GM06990 (cell line): ENCODE data around the gene LHFPL6.

Experiments
- DNase-seq: peaks from one replicate; pipeline ENCODE4 v3.0.0-alpha.2; 2011; ENCODE audit not compliant: insufficient read length; ENCODE audit errors: extremely low read depth
- H3K27me3 ChIP-seq: replicated peaks from 2 replicates; pipeline ENCODE4 v1.6.0; 2011; ENCODE audit warnings: low read length; ENCODE audit not compliant: control insufficient read depth, insufficient read depth
- H3K36me3 ChIP-seq: 2 replicates; pipeline ENCODE4 v1.5.1; 2011; ENCODE audit warnings: low read length; ENCODE audit not compliant: control insufficient read depth, insufficient read depth
- H3K4me3 ChIP-seq: replicated peaks from 2 replicates; pipeline ENCODE4 v1.5.1; 2011; ENCODE audit warnings: low read depth, mild to moderate bottlenecking, control low read depth, low read length
- CTCF ChIP-seq: IDR thresholded peaks from 2 replicates; pipeline ENCODE4 v1.5.1; 2011; ENCODE audit warnings: low read length, control low read depth, mild to moderate bottlenecking, inconsistent platforms; ENCODE audit not compliant: insufficient read depth, poor library complexity, severe bottlenecking

Gene LHFPL6

GRCh38 chr13:39516096-39516495, 86.9 kb downstream of the LHFPL6 start:
- no peaks in the 10 kb centered on the region for H3K36me3 ChIP-seq
- TF ChIP-seq CTCF: no peak
- DNase-seq: no peak
- no peaks in the 10 kb centered on the region for H3K27me3 ChIP-seq
- no peak overlapping the region for H3K4me3 ChIP-seq

GRCh38 chr13:39515224-39515714, 87.7 kb downstream of the LHFPL6 start:
- no peak for TF ChIP-seq CTCF
- DNase-seq: no peak

GRCh38 chr13:39512687-39513086, 90.3 kb downstream of the LHFPL6 start:
- TF ChIP-seq CTCF: no peak
- Histone ChIP-seq H3K36me3 (no peaks in the 10 kb centered on the region), H3K27me3 (no peaks in the 10 kb centered on the region), H3K4me3 (no peak overlapping the region)
- no peak for DNase-seq

More at GRCh38 chr13:39515224-39515714, 87.7 kb downstream of the LHFPL6 start:
- Histone ChIP-seq H3K4me3 (no peak overlapping the region), H3K36me3 (no peaks in the 10 kb centered on the region), H3K27me3 (no peaks in the 10 kb centered on the region)

- no peak for TF ChIP-seq CTCF
- Histone ChIP-seq H3K27me3 (no peaks in the 10 kb centered on the region), H3K4me3 (no peak overlapping the region), H3K36me3 (no peaks in the 10 kb centered on the region)
- DNase-seq: peak; percentile 1
These were observed 92.7 kb downstream of the LHFPL6 start for GRCh38 chr13:39510316-39510695.

GRCh38 chr13:39509616-39510315, 93.2 kb downstream of the LHFPL6 start:
- no peak for DNase-seq
- no peaks in the 10 kb centered on the region for H3K36me3 ChIP-seq
- H3K4me3 ChIP-seq: no peak overlapping the region
- H3K27me3 ChIP-seq: no peaks in the 10 kb centered on the region
- no peak for TF ChIP-seq CTCF
